Measurements from ENCODE around the gene CDKAL1.
"Not testable (repeated sequence)": the region's sequence is repeated elsewhere in the genome, so short reads cannot be mapped to it uniquely, and the experiment has no call there.

GRCh38 chr6:20756584-20757147 lies 222.4 kb downstream of the CDKAL1 start:
- TF ChIP-seq CTCF (conservative IDR thresholded peaks at IDR 0.05); EZH2 (IDR thresholded peaks at IDR 0.05; ENCODE audit: low read depth): not testable (repeated sequence)
